Smooth muscle cell (in vitro differentiated cells): ENCODE measurements around the gene TCTN1. TPM values are rescaled to one million over a fixed set of nuclear protein-coding genes. Genes with fewer than 3 reads are reported as not detected.

Experiments
- DNase-seq: peaks from one replicate; lab custom pipeline; 2025; ENCODE audit not compliant: unreplicated experiment; lab: John Stamatoyannopoulos, UW
- H2AFZ ChIP-seq: fragments of 200-600 bp; sonication (generic); 2 replicates; pipeline ENCODE4 v1.6.0; 2016; ENCODE audit warnings: antibody characterized with exemption, low read depth, mild to moderate bottlenecking
- H3F3A ChIP-seq: fragments of 200-600 bp; sonication (generic); 2 replicates; pipeline ENCODE4 v1.6.0; 2017; ENCODE audit warnings: antibody characterized with exemption, low read depth
- H3K27ac ChIP-seq: fragments of 200-600 bp; sonication (generic); 2 replicates; pipeline ENCODE4 v1.5.1; 2016; ENCODE audit warnings: low read depth, mild to moderate bottlenecking
- H3K27me3 ChIP-seq: fragments of 200-600 bp; sonication (generic); 2 replicates; pipeline ENCODE4 v1.6.1; 2016; ENCODE audit warnings: low read depth, mild to moderate bottlenecking
- H3K36me3 ChIP-seq: fragments of 200-600 bp; sonication (generic); 2 replicates; pipeline ENCODE4 v1.5.1; 2016; ENCODE audit warnings: low read depth
- H3K4me1 ChIP-seq: fragments of 200-600 bp; sonication (generic); 2 replicates; pipeline ENCODE4 v1.5.1; 2016; ENCODE audit warnings: low read depth
- H3K4me2 ChIP-seq: fragments of 200-600 bp; sonication (generic); 2 replicates; pipeline ENCODE4 v1.6.0; 2016; ENCODE audit warnings: mild to moderate bottlenecking
- H3K4me3 ChIP-seq: fragments of 200-600 bp; sonication (generic); 2 replicates; pipeline ENCODE4 v1.5.1; 2016; ENCODE audit warnings: mild to moderate bottlenecking
- H3K79me2 ChIP-seq: fragments of 200-600 bp; sonication (generic); 2 replicates; pipeline ENCODE4 v1.6.0; 2016; ENCODE audit warnings: low read depth, mild to moderate bottlenecking
- H3K9ac ChIP-seq: fragments of 200-600 bp; sonication (generic); 2 replicates; pipeline ENCODE4 v1.6.0; 2016; ENCODE audit warnings: low read depth
- H3K9me3 ChIP-seq: fragments of 200-600 bp; sonication (generic); replicated peaks from 2 replicates; pipeline ENCODE4 v1.5.1; 2016; ENCODE audit warnings: low read depth
- H4K20me1 ChIP-seq: fragments of 200-600 bp; sonication (generic); 2 replicates; pipeline ENCODE4 v1.6.0; 2016; ENCODE audit warnings: low read depth
- CTCF ChIP-seq: fragments of 200-600 bp; sonication (generic); IDR thresholded peaks from 2 replicates; pipeline ENCODE4 v1.5.1; 2017; ENCODE audit warnings: borderline replicate concordance, mild to moderate bottlenecking, antibody characterized with exemption; ENCODE audit not compliant: insufficient read depth, poor library complexity, severe bottlenecking
- WGBS: methylation state at CpG from one replicate; pipeline ENCODE4 v1.1.7; 2016; ENCODE audit warnings: low lambda C conversion rate; 5-methylcytosine and 5-hydroxymethylcytosine counted together
- polyA plus RNA-seq: library from polyadenylated mRNA; unstranded; fragments of >200 nt; fragmentation: Nextera tagmentation; extraction: Ambion mirVana; gene quantifications from 2 replicates; pipeline ENCODE4 v1.2.1, GENCODE V29; 2016
- total RNA-seq: library from RNA; depleted of rRNA; stranded (reverse); fragments of >200 nt; gene quantifications from 2 replicates; pipeline ENCODE4 v1.2.3, GENCODE V29; 2014

Gene TCTN1
- total and polyA plus RNA-seq, 2 experiments from 2014 or later = 22.5 to 28.4 TPM

- Histone ChIP-seq H3K27ac (no peak overlapping the region), H3K36me3 (no peaks in the 10 kb centered on the region), H3K4me3 (no peak overlapping the region), H3K4me1 (no peaks in the 10 kb centered on the region), H2AFZ (no peak overlapping the region), H3K79me2 (no peaks in the 10 kb centered on the region), H3K9ac (no peak overlapping the region), H4K20me1 (no peaks in the 10 kb centered on the region), H3K27me3 (no peaks in the 10 kb centered on the region), H3K9me3 (peaks cover 3% of the 10 kb centered on the region), H3F3A (no peaks in the 10 kb centered on the region), H3K4me2 (no peak overlapping the region)
- TF ChIP-seq CTCF = no peak
- DNase-seq = no peak
- 92% methylated on average over 6 of the region's 6 CpGs for WGBS
Measured at GRCh38 chr12:110666892-110667291, 53.0 kb downstream of the TCTN1 start.

- Histone ChIP-seq H4K20me1 (no peaks in the 10 kb centered on the region), H3K4me1 (no peaks in the 10 kb centered on the region), H3K79me2 (no peaks in the 10 kb centered on the region), H3K9me3 (peaks cover 3% of the 10 kb centered on the region), H3K27me3 (no peaks in the 10 kb centered on the region), H3K4me2 (no peak overlapping the region), H3K27ac (no peak overlapping the region), H3K36me3 (no peaks in the 10 kb centered on the region), H3F3A (no peaks in the 10 kb centered on the region), H2AFZ (no peak overlapping the region), H3K4me3 (no peak overlapping the region), H3K9ac (no peak overlapping the region)
- DNase-seq = no peak
- TF ChIP-seq CTCF = no peak
- 93% methylated on average over 3 of the region's 3 CpGs for WGBS
Measured at GRCh38 chr12:110667671-110668070, 53.7 kb downstream of the TCTN1 start.

- Histone ChIP-seq H3K9me3 (peaks cover 3% of the 10 kb centered on the region), H3K4me3 (no peak overlapping the region), H3F3A (no peaks in the 10 kb centered on the region), H4K20me1 (no peaks in the 10 kb centered on the region), H3K27ac (no peak overlapping the region), H3K79me2 (no peaks in the 10 kb centered on the region), H3K36me3 (no peaks in the 10 kb centered on the region), H3K4me2 (no peak overlapping the region), H3K4me1 (no peaks in the 10 kb centered on the region), H3K27me3 (no peaks in the 10 kb centered on the region), H2AFZ (no peak overlapping the region), H3K9ac (no peak overlapping the region)
- 94% methylated on average over 12 of the region's 12 CpGs for WGBS
- no peak for TF ChIP-seq CTCF
- no peak for DNase-seq
Measured at GRCh38 chr12:110668480-110669192, 54.7 kb downstream of the TCTN1 start.

- Histone ChIP-seq H3K27ac (no peak overlapping the region), H3K4me3 (no peak overlapping the region), H3K79me2 (no peaks in the 10 kb centered on the region), H4K20me1 (no peaks in the 10 kb centered on the region), H3F3A (no peaks in the 10 kb centered on the region), H3K36me3 (no peaks in the 10 kb centered on the region), H2AFZ (no peak overlapping the region), H3K9ac (no peak overlapping the region), H3K4me2 (no peak overlapping the region), H3K4me1 (no peaks in the 10 kb centered on the region), H3K27me3 (no peaks in the 10 kb centered on the region), H3K9me3 (peaks cover 3% of the 10 kb centered on the region)
- no peak for DNase-seq
- WGBS = 75% methylated on average over 5 of the region's 5 CpGs
- TF ChIP-seq CTCF = no peak
Measured at GRCh38 chr12:110669193-110669502, 55.2 kb downstream of the TCTN1 start.
